ENCODE data around the gene GET4.

Gene GET4

DNA sequence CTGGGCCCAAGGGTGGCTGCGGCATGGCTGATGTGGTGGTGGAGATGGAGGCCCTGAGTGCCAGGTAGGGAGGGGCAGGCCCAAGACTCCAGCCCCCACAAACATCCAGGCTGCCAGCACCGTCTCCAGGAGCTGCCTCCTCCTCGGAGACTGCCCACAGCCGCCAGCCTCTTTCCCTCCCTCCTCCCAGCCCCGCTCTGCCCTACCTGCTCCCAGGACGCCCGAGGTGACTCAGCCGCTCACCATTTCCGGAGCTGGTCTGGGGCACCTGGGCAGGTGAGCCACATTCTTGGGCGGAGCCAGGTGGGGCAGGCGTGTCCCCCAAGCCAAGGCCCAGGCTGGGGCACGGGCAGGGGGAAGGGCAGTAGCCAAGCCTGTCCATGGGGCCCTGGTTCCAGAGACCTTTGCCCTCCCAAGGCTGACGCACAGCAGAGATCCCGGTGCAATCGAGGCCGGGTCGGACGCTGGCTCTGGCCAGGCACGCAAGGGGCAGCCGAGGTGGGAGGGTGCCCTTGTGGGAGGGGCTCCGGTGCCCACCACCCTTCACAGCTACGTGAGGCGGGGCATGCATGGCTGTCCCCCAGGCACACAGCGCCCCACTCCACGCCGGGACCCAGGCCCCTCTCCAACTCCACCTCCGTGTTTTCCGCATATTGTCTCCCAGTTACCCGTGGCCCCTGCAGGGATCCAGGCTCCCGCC lies 69.4 kb downstream of the GET4 start:
- DNase-seq (ENCODE audit: low read depth in 2 of 2, low spot score in 1 of 2): no peak

All from stimulated activated CD8-positive, alpha-beta memory T cell treated with anti-CD3 and anti-CD28 coated beads, Interleukin-4, amount 100 ng/mL, for 1 hour (primary cell).